Measurements from ENCODE around the gene IGF2BP2. TPM values are rescaled to one million over a fixed set of nuclear protein-coding genes. Genes with fewer than 3 reads are reported as not detected.

Gene IGF2BP2
- total and polyA plus RNA-seq, 2 of the 4 experiments (the other 2 are of a cell fraction), result 23.4 to 88.2 TPM

DNA sequence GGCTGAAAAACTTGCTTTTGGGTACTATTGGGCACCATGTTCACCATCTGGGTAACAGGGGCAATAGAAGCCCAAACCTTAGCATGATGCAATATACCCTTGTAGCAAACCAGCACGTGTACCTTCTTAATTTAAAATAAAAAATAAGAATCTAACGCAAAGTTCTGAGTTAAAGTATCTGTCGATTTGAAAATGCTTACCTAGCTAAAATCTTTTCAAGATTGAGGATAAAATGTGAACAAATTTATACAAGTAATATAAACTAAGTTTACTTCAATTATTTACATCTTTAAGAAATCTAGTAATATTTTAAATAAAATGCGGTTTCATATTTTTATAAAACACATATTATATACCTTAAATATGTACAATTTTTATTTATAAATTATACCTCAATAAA, 38.1 kb upstream of the IGF2BP2 start:
- Histone ChIP-seq H3K9ac (ENCODE audit: low read depth, low read length) (no peak overlapping the region), H2AK5ac (ENCODE audit: low read depth, low read length) (no peak overlapping the region), H2BK15ac (ENCODE audit: low read depth, low read length) (no peak overlapping the region), H3K56ac (ENCODE audit: extremely low read depth, insufficient read depth, low read length) (no peak overlapping the region), H3K23ac (ENCODE audit: low read depth, low read length) (no peak overlapping the region), H3K27ac (ENCODE audit: insufficient read depth, low read length) (no peak overlapping the region), H3K4me3 (ENCODE audit: insufficient read depth, low read depth, low read length) (no peak overlapping the region), H3K4me2 (ENCODE audit: low read depth, low read length) (no peak overlapping the region), H3K9me3 (ENCODE audit: control insufficient read depth, insufficient read depth, low read length) (no peaks in the 10 kb centered on the region), H3K36me3 (ENCODE audit: control insufficient read depth, insufficient read depth, low read length) (no peaks in the 10 kb centered on the region), H3K18ac (ENCODE audit: low read depth, low read length) (no peak overlapping the region), H4K20me1 (ENCODE audit: insufficient read depth, low read length) (no peaks in the 10 kb centered on the region), H3K9me1 (ENCODE audit: insufficient read depth, low read length) (no peaks in the 10 kb centered on the region), H3K27me3 (ENCODE audit: control insufficient read depth, insufficient read depth, low read length) (peaks cover 8% of the 10 kb centered on the region), H3K79me1 (ENCODE audit: low read depth in 1 of 2, low read length in 2 of 2) (no peaks in the 10 kb centered on the region), H2BK120ac (ENCODE audit: low read depth, low read length) (no peak overlapping the region), H2BK5ac (ENCODE audit: low read depth, low read length, poor library complexity, severe bottlenecking) (no peak overlapping the region), H4K8ac (ENCODE audit: low read depth in 2 of 2, low read length in 2 of 2) (no peak overlapping the region), H3K4ac (ENCODE audit: low read depth, low read length) (no peak overlapping the region), H3K14ac (replicated peaks; ENCODE audit: low read depth, low read length) (no peak overlapping the region), H2AK9ac (replicated peaks; ENCODE audit: low read depth, low read length, poor library complexity) (no peak overlapping the region), H2AFZ (replicated peaks; ENCODE audit: low read length, poor library complexity) (no peak overlapping the region), H3K4me1 (ENCODE audit: control insufficient read depth, insufficient read depth, low read length) (no peaks in the 10 kb centered on the region), H4K5ac (ENCODE audit: low read depth, low read length) (no peak overlapping the region), H2BK20ac (ENCODE audit: low read depth, low read length) (no peak overlapping the region), H4K91ac (ENCODE audit: insufficient read depth, low read depth, low read length) (no peak overlapping the region)
- no TSS peak for BruUV-seq (replicated peaks)
- ChIA-PET CTCF (no interaction called here), POLR2A (ENCODE audit: unreplicated experiment) (no interaction called here)
- dilution Hi-C loops (cut with HindIII; ENCODE audit: low sequenced_read_pairs, unreplicated experiment), result no loop called here
- DNase-seq (no peak), ATAC-seq (ENCODE audit: low read depth) (no peak)
- in situ Hi-C loops (cut with MboI; ENCODE audit: low sequenced_read_pairs), result no loop called here
- TF ChIP-seq RAD21 (IDR thresholded peaks at IDR 0.05; ENCODE audit: low read length) (no peak), MAFK (IDR thresholded peaks at IDR 0.05; ENCODE audit: low read depth, low read length) (peak; percentile 32; the same call in 1 of the 2 replicates), CEBPB (IDR thresholded peaks at IDR 0.05; ENCODE audit: low read depth, low read length) (peak; percentile 15; the same call in 1 of the 2 replicates)
- WGBS, 2 experiments (ENCODE audit: extremely low coverage in 2 of 2, insufficient read length in 1 of 2), result no CpG with 5 or more reads among the region's 4 CpGs
- intact Hi-C loops (cut with micrococcal nuclease), result no loop called here
